Midbrain (tissue), 1 donor: ENCODE results near the gene LARP1.
"Not testable (repeated sequence)": the region's sequence is repeated elsewhere in the genome, so short reads cannot be mapped to it uniquely, and the experiment has no call there.

Experiments used
- DNase-seq: peaks from one replicate; lab custom pipeline; 2025; lab: John Stamatoyannopoulos, UW

The LARP1 gene

DNA sequence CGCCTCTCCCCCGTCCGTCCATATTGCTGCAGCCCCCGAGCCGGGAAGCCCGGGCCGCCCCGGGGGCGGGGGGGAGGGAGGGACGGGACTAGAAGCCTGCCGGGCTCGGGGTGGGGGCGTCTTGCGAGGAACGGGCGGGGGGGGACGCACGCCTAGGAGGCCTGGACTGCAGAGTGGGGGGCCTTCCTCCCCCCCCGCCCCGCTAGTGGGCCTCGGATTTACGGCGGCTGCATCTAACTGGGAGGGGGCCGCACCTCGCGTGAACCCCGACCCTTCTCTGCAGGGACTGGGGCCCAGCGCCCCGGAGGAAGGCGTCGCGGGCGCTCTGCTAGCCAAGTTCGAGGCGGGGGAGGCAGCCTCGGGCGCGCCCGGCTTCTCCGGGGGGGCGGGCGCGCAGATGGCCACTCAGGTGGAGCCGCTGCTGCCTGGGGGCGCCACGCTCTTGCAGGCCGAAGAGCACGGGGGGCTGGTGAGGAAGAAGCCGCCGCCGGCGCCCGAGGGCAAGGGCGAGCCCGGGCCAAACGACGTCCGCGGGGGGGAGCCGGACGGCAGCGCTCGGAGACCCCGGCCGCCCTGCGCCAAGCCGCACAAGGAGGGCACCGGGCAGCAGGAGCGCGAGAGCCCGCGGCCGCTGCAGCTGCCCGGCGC, at the start of gene LARP1:
TSS of gene LARP1 (plus strand) at position 17 of the 648 bp plus-strand sequence. CDS start at position 398, 381 bp downstream.
- DNase-seq: peak; percentile 61

GRCh38 chr5:154706416-154706815, 48.8 kb upstream of the LARP1 start:
- DNase-seq: no peak

DNA sequence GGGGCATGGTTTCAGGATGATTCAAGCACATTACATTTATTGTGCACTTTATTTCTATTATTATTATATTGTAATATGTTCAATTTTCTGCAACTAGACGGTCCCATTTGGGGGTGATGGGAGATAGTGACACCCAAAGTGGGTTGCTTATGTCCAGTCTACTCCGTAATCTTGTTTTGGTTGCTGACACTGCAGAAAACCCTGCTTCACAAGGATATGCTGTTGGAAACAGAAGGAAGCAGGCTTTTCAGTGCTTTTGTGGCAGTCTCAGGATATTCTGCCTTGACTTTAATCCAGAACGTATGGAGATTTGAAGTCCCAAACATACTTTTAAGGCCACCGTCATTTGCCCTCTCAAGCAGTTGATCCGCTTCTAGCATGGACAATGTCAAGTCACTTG, 47.5 kb upstream of the LARP1 start:
- DNase-seq: no peak

DNA sequence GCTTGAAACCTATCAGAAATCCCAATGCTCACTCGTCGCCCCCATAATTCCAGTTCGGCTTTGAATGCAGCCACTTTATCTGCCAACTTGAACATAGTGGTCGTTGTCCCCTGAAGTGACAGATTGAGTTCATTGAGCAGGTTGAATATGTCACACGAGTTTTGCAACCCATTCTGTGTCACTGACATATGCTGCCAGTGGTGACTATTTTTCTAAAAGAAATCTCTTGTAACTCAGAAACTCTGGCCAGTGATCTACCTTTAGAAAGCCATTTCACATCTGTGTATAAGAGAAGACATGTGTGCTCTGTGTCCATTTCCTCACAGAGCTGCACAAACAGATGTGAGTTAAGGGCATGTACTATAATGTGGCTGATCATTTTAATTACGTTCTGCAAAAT, 47.0 kb upstream of the LARP1 start:
- no peak for DNase-seq

GRCh38 chr5:154708846-154709245, 46.3 kb upstream of the LARP1 start:
- no peak for DNase-seq

DNA sequence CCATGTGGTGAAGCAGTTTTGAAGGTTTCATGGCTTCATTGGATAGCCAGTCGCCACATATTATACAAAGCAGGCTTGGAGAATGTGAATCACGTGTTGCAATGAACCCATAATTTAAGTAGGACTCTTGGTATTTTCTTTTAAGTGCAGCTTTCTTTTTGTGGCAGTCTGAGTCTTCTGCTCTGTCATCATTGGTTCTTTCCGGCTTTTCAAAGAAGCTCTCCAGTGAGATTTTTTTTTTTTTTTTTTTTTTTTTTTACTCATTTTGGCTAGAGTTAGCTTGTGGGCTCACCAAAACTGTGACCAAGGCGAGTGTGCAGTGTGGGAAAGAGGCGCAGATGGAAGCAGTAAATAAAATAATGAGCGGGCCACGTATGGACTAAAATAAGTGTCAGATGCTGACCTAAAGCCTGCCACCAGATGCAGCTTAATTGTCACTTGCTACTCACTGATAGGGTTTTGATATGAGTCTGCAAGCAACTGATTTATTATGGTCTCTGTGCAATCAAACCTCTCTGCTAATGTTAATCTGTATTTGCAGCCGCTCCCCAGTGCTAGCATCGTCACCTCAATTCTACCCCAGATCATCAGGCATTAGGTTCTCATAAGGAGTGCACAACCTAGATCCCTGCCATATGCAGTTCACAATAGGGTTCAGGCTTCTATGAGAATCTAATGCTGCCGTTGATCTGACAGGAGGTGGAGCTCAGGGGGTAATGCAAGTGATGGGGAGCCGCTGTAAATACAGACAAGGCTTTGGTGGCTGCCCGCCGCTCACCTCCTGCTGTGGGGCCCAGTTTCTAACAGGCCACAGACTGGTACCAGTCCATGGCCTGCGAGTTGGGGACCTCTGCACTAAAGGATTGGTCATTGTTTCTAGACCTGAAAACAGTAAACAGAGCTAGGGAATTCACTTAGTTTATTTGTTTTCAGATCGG, 45.5 kb upstream of the LARP1 start:
- no peak for DNase-seq

DNA sequence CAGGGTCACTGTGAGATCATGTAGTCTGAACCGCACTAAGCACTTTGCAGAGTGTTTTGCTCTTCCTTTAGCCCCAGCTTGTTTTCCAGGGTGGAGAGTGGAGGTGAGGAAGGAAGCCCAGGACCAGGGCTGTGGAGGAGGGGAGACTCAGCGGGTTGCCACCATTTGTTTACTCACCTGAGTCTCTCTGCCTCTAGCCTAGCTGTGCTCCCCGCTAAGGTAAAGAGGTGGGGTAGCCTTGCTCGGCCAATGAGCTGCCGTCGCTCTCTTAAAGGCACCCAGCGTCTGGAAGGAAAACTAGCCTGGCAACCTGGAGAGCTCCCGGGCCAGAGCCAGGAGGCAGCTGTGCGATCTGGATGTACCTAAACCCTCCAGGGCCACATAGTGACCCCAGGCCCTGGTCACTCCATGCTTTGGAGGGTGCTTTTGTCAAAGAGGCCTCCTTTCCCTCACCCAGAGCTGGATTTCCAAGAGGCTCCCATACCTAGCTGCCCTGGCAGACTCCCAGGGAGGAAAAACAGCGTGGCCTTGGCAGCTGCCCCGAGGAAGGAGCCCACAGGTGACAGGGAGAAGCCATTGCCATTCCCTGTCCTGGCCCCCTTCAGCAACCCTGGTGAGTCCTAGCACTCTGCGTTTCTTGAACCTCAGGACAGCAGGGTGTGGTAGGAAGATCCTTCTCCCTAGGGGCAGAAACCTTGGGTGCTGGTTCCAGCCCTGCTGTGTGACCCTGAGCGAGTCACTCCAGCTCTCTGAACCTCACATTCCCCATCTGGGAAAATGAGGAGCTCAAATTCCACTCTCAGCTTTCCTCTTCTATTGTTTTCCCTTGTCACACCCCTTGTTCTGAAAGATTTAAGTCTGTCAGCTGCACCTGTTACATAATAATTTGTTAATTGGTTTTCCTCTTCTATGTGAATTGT, 42.4 kb upstream of the LARP1 start:
- DNase-seq: no peak

GRCh38 chr5:154713615-154714125, 41.5 kb upstream of the LARP1 start:
- DNase-seq: no peak

GRCh38 chr5:154714266-154714986, 40.8 kb upstream of the LARP1 start:
- no peak for DNase-seq

DNA sequence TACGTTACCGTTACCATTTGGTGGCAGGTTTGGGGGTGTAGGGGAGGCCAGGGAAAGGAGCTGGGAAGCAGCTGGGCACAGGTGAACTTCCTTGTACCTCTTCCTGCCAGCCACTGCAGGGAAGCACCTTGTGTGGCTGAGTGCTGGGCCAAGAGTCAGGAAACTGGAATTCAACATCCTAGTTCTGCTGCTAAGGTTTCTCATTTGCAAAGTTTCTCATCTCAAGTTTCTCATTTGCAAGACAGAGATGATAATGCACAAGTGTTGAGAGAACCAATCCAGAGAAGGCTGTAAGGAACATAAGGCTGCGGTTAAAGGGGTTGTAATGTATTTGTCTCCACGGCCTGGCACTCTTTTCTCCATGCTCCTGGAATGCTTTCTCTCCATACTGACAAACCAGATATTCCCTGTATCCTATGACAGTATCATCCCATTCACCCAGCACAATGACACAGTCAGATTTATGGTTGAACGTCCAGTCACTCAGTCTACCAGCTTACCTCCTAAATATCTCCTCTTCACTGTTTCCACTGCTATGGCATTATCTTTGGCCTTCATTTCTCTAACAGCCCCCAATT, 33.6 kb upstream of the LARP1 start:
- no peak for DNase-seq

GRCh38 chr5:154722097-154722496, 33.1 kb upstream of the LARP1 start:
- no peak for DNase-seq

DNA sequence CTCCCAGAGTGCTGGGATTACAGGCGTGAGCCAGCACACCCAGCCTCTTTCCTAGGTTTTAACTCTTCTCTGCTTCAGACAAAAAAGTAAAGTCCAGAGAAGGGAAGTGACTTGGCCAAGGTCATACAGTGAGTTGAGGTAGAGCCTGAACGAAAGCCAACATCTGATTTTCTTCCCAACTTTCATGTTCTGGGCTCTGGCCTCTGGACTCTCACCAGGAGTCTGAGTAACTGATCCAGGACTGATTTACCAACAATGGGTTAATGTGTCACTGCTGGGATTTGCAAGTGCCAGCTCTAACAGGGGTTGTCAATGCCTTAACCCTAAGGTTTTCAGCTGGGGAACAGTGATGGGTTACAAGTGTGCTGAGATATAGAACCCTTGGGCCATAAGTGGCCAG, 32.2 kb upstream of the LARP1 start:
- DNase-seq: no peak

DNA sequence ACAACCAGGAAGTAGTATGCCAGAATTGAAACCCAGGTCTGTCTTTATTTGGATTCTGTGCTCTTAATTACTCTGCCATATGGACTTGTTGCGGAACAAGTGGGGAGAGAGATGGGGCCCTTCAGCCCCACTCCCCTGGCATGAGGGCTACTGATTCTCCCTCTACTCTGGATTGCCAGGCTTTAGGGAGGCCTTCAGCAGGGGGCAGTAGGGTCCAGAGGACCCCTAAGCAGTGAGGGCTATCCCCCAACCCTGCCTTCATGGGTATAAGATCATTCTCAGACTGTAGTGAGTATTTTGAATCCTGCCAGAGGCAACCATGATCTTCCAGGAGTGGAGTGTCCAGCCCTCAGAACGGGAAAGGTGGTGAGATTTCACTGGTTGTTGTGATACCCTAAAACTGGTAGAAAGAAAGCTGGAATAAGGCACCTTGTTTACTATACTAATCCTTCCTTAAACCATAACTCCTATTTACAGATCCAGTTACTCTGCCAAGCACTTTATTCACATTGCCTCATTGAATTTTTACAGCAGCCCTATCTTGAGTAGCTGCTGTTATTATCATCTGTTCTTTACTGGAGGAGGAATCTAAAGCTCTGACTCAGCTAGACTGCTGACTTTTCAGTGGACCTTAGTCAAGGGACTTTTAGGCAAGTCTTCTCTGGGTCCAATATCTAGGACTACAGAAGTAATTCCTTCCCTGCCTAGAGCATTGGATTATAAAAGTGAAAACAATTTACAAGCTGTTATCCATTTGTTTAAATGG, 31.3 kb upstream of the LARP1 start:
- DNase-seq: no peak

- DNase-seq: no peak
Observed at GRCh38 chr5:154727361-154727760, 27.8 kb upstream of the LARP1 start.

- no peak for DNase-seq
Observed at GRCh38 chr5:154728939-154729588, 26.1 kb upstream of the LARP1 start.

- DNase-seq: no peak
Observed at GRCh38 chr5:154729613-154730012, 25.6 kb upstream of the LARP1 start.

- not testable (repeated sequence) for DNase-seq
Observed at GRCh38 chr5:154730761-154731160, 24.4 kb upstream of the LARP1 start.

GRCh38 chr5:154732212-154732611, 23.0 kb upstream of the LARP1 start:
- no peak for DNase-seq

DNA sequence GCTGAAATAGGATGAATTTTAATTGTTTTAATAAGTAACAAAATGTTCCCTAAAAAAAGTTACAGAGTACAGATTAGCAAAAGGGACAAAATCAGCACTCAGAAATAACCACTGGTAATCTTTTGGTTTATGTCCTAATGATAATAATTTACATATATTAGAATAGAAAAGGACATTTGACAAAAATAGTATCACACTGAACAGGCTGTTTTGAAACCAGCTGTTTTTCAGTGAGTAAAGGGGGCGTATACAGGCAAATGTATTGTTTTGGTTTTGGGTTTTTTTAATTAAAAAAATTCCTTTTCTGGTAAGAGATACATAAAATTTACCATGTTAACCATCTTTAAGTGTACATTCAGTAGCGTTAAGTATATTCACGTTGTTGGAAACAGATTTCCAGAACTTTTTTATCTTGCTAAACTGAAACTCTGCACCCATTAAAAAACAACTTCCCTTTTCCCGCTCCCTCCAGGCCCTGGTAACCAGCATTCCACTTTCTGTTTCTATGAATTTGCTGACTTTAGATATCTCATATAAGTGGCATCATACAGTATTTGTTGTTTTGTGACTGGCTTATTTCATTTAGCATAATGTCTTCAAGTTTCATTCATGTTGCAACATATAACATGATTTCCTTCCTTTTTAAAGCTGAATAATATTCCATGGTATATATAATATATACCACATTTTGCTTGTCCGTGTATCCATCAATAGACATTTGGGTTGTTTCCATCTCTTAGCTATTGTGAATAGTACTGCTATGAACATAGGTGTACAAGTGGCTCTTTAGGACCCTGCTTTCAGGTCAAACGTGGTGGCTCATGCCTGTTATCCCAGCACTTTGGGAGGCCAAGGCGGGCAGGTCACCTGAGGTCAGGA, 20.6 kb upstream of the LARP1 start:
- DNase-seq: no peak
